MM.1S (cell line): Measurements from ENCODE around the gene PRKG1.
"Not testable (repeated sequence)": the region's sequence is repeated elsewhere in the genome, so short reads cannot be mapped to it uniquely, and the experiment has no call there.

Source experiments
- DNase-seq: peaks from one replicate; pipeline ENCODE4 v3.0.0-alpha.2; 2015
- H2AFZ ChIP-seq: fragments of 300-600 bp; sonication (generic); 2 replicates; pipeline ENCODE4 v1.6.0; 2016; ENCODE audit warnings: antibody characterized with exemption, low read length
- H3F3A ChIP-seq: fragments of 300-600 bp; sonication (generic); 2 replicates; pipeline ENCODE4 v1.6.1; 2016; ENCODE audit warnings: mild to moderate bottlenecking, antibody characterized with exemption, low read length, moderate library complexity, mixed read lengths; ENCODE audit not compliant: insufficient read depth
- H3K27ac ChIP-seq: fragments of 300-600 bp; sonication (generic); 2 replicates; pipeline ENCODE4 v1.5.1; 2016; ENCODE audit warnings: mild to moderate bottlenecking, low read length
- H3K27me3 ChIP-seq: fragments of 300-600 bp; sonication (generic); replicated peaks from 2 replicates; pipeline ENCODE4 v1.6.0; 2016; ENCODE audit warnings: low read length; ENCODE audit not compliant: insufficient read depth
- H3K36me3 ChIP-seq: fragments of 300-600 bp; sonication (generic); replicated peaks from 2 replicates; pipeline ENCODE4 v1.6.1; 2016; ENCODE audit warnings: mild to moderate bottlenecking, low read length, mixed read lengths; ENCODE audit not compliant: insufficient read depth
- H3K4me1 ChIP-seq: fragments of 300-600 bp; sonication (generic); 2 replicates; pipeline ENCODE4 v1.6.1; 2016; ENCODE audit warnings: low read length, mixed read lengths
- H3K4me2 ChIP-seq: fragments of 300-600 bp; sonication (generic); 2 replicates; pipeline ENCODE4 v1.6.0; 2016; ENCODE audit warnings: low read depth, low read length
- H3K4me3 ChIP-seq: fragments of 300-600 bp; sonication (generic); 2 replicates; pipeline ENCODE4 v1.5.1; 2016; ENCODE audit warnings: low read length, mixed read lengths
- H3K79me2 ChIP-seq: fragments of 300-600 bp; sonication (generic); 2 replicates; pipeline ENCODE4 v1.6.1; 2016; ENCODE audit warnings: mixed run types, low read length, mixed read lengths
- H3K9ac ChIP-seq: fragments of 300-600 bp; sonication (generic); 2 replicates; pipeline ENCODE4 v1.6.1; 2016; ENCODE audit warnings: low read length, mixed read lengths
- H3K9me2 ChIP-seq: fragments of 300-600 bp; sonication (generic); replicated peaks from 2 replicates; pipeline ENCODE4 v1.6.1; 2016; ENCODE audit warnings: mild to moderate bottlenecking, low read length, mixed read lengths; ENCODE audit not compliant: insufficient read depth
- H3K9me3 ChIP-seq: fragments of 300-600 bp; sonication (generic); replicated peaks from 2 replicates; pipeline ENCODE4 v1.6.1; 2016; ENCODE audit warnings: mild to moderate bottlenecking, low read length, mixed read lengths; ENCODE audit not compliant: insufficient read depth
- H4K20me1 ChIP-seq: fragments of 300-600 bp; sonication (generic); 2 replicates; pipeline ENCODE4 v1.6.1; 2016; ENCODE audit warnings: mild to moderate bottlenecking, low read length, moderate library complexity, mixed read lengths; ENCODE audit not compliant: insufficient read depth
- EZH2 ChIP-seq: fragments of 300-600 bp; sonication (generic); optimal IDR thresholded peaks from 2 replicates; pipeline ENCODE3; 2017; ENCODE audit warnings: low read depth, mild to moderate bottlenecking, antibody characterized with exemption, low read length, mixed read lengths
- EZH2phosphoT487 ChIP-seq: fragments of 300-600 bp; sonication (generic); IDR thresholded peaks from 2 replicates; pipeline ENCODE4 v1.6.1; 2018; ENCODE audit warnings: antibody characterized with exemption, low read length
- TF ChIP-seq, protein P1 (sequence below): fragments of 300-600 bp; sonication (generic); IDR thresholded peaks from 2 replicates; pipeline ENCODE4 v1.5.1; 2016; ENCODE audit warnings: antibody characterized with exemption, low read length, mixed read lengths

PRKG1 gene

GRCh38 chr10:51203359-51203758 lies 129.1 kb downstream of the PRKG1 start:
- Histone ChIP-seq H3K4me3 (no peak overlapping the region), H3K9me2 (no peaks in the 10 kb centered on the region), H3K79me2 (no peaks in the 10 kb centered on the region), H3K9me3 (no peaks in the 10 kb centered on the region), H3K36me3 (no peaks in the 10 kb centered on the region), H3K27ac (no peak overlapping the region), H4K20me1 (no peaks in the 10 kb centered on the region), H3K9ac (no peak overlapping the region), H3F3A (no peaks in the 10 kb centered on the region), H3K4me1 (no peaks in the 10 kb centered on the region), H3K27me3 (0 out of 2 replicates have a peak, but pooled peaks cover 3% of the 10 kb centered on the region), H3K4me2 (no peak overlapping the region), H2AFZ (no peak overlapping the region)
- TF ChIP-seq EZH2 (no peak), EZH2phosphoT487 (no peak)
- TF ChIP-seq, protein P1, sequence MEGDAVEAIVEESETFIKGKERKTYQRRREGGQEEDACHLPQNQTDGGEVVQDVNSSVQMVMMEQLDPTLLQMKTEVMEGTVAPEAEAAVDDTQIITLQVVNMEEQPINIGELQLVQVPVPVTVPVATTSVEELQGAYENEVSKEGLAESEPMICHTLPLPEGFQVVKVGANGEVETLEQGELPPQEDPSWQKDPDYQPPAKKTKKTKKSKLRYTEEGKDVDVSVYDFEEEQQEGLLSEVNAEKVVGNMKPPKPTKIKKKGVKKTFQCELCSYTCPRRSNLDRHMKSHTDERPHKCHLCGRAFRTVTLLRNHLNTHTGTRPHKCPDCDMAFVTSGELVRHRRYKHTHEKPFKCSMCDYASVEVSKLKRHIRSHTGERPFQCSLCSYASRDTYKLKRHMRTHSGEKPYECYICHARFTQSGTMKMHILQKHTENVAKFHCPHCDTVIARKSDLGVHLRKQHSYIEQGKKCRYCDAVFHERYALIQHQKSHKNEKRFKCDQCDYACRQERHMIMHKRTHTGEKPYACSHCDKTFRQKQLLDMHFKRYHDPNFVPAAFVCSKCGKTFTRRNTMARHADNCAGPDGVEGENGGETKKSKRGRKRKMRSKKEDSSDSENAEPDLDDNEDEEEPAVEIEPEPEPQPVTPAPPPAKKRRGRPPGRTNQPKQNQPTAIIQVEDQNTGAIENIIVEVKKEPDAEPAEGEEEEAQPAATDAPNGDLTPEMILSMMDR: no peak
- no peak for DNase-seq

DNA sequence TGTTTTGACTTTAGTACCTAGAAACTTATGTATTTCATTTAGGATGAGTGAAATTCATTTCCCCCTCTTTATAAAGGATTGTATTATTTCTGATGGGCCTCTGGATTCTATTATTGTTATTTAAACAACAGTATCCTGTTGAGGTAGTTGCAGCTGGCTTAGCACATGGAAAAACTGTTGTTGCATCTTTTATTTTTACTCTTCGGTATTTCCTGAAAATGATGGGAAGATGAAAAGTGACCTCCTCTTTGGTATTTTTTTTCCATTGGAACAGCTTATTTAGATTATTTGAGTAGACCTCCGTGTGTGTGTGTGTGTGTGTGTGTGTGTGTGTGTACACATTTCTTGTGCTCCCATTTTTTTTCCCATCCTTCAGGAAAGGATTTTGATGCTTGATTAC lies 129.8 kb downstream of the PRKG1 start:
- H3K4me2 ChIP-seq: no peak overlapping the region

GRCh38 chr10:51204701-51205100 lies 130.4 kb downstream of the PRKG1 start:
- Histone ChIP-seq H3K36me3 (no peaks in the 10 kb centered on the region), H3K27me3 (0 out of 2 replicates have a peak, but pooled peaks cover 3% of the 10 kb centered on the region), H3K79me2 (no peaks in the 10 kb centered on the region), H3K9me3 (no peaks in the 10 kb centered on the region), H2AFZ (no peak overlapping the region), H3F3A (no peaks in the 10 kb centered on the region), H3K4me3 (no peak overlapping the region), H3K27ac (no peak overlapping the region), H4K20me1 (no peaks in the 10 kb centered on the region), H3K9me2 (no peaks in the 10 kb centered on the region), H3K9ac (no peak overlapping the region), H3K4me1 (no peaks in the 10 kb centered on the region), H3K4me2 (no peak overlapping the region)
- no peak for DNase-seq
- TF ChIP-seq, protein P1: no peak
- TF ChIP-seq EZH2 (no peak), EZH2phosphoT487 (no peak)

More for the DNA sequence above, 129.8 kb downstream of the PRKG1 start:
- H3K4me1 ChIP-seq: no peaks in the 10 kb centered on the region
- H2AFZ ChIP-seq: no peak overlapping the region
- no peak for DNase-seq
- H3K27me3 ChIP-seq: 0 out of 2 replicates have a peak, but pooled peaks cover 3% of the 10 kb centered on the region
- H3K36me3 ChIP-seq: no peaks in the 10 kb centered on the region
- H4K20me1 ChIP-seq: no peaks in the 10 kb centered on the region
- TF ChIP-seq EZH2 (no peak), EZH2phosphoT487 (no peak)
- TF ChIP-seq, protein P1: no peak
- no peak overlapping the region for H3K4me3 ChIP-seq
- H3K9me3 ChIP-seq: no peaks in the 10 kb centered on the region
- no peaks in the 10 kb centered on the region for H3F3A ChIP-seq
- H3K9me2 ChIP-seq: no peaks in the 10 kb centered on the region
- no peak overlapping the region for H3K27ac ChIP-seq
- no peak overlapping the region for H3K9ac ChIP-seq
- H3K79me2 ChIP-seq: no peaks in the 10 kb centered on the region

- Histone ChIP-seq H3F3A (no peaks in the 10 kb centered on the region), H3K9me3 (no peaks in the 10 kb centered on the region), H3K27ac (no peak overlapping the region), H3K79me2 (no peaks in the 10 kb centered on the region), H2AFZ (no peak overlapping the region), H3K4me1 (no peaks in the 10 kb centered on the region), H3K4me2 (no peak overlapping the region), H3K9ac (no peak overlapping the region), H3K9me2 (no peaks in the 10 kb centered on the region), H3K4me3 (no peak overlapping the region), H3K36me3 (no peaks in the 10 kb centered on the region), H3K27me3 (no peaks in the 10 kb centered on the region), H4K20me1 (no peaks in the 10 kb centered on the region)
- no peak for DNase-seq
- TF ChIP-seq, protein P1: no peak
- TF ChIP-seq EZH2phosphoT487 (no peak), EZH2 (no peak)
Measured at GRCh38 chr10:51206500-51206899, 132.2 kb downstream of the PRKG1 start.

DNA sequence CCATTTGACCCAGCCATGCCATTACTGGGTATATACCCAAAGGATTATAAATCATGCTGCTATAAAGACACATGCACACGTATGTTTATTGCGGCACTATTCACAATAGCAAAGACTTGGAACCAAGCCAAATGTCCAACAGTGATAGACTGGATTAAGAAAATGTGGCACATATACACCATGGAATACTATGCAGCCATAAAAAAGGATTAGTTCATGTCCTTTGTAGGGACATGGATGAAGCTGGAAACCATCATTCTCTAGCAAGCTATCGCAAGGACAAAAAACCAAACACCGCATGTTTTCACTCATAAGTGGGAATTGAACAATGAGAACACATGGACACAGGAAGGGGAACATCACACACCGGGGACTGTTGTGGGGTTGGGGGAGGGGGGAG lies 138.7 kb downstream of the PRKG1 start:
- H3K36me3 ChIP-seq, H3K9me2 ChIP-seq, H2AFZ ChIP-seq, H3K27ac ChIP-seq, H3K9ac ChIP-seq, H3K4me1 ChIP-seq, H3K4me3 ChIP-seq, H3K9me3 ChIP-seq, DNase-seq, H4K20me1 ChIP-seq, H3K4me2 ChIP-seq, H3K27me3 ChIP-seq, H3F3A ChIP-seq, H3K79me2 ChIP-seq: not testable (repeated sequence)
